Activated CD8-positive, alpha-beta memory T cell treated with anti-CD3 and anti-CD28 coated beads for 1 hour (primary cell): ENCODE data around the gene FAM98C.
A peak's percentile ranks its signal among the peaks of the same experiment; 100 is the strongest.
"Not testable (repeated sequence)": the region's sequence is repeated elsewhere in the genome, so short reads cannot be mapped to it uniquely, and the experiment has no call there.

Source experiments
- DNase-seq, 2 donors: peaks; one replicate each; pipeline ENCODE4 v3.0.0-alpha.2; 2020; ENCODE audit warnings: low read depth in 1 of 2; ENCODE audit errors: extremely low read depth in 1 of 2

FAM98C gene

DNA sequence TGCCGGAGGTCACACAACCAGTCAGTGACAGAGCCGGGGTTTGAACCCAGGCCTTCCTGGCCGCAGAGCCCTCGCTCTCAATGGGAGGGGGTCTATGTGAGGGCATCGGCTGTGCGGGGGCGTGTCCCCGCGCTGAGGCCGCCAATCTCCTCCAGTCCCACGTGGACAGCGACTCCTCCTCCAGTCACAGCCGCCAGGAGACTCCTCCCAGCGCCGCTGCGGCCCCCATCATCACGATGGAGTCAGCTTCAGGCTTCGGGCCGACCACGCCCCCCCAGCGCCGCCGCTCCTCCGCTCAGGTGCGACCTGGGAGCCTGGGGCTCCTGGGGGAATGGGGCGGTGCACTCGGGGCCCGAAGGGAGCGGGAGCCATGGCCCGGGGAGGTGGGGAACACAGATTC, 8.4 kb upstream of the FAM98C start:
- peak in 1 of 2 donors; percentile 33 for DNase-seq

- DNase-seq: no peak
Observed at GRCh38 chr19:38395381-38396114, 7.3 kb upstream of the FAM98C start.

- no peak for DNase-seq
Observed at GRCh38 chr19:38399081-38399480, 3.8 kb upstream of the FAM98C start.

DNA sequence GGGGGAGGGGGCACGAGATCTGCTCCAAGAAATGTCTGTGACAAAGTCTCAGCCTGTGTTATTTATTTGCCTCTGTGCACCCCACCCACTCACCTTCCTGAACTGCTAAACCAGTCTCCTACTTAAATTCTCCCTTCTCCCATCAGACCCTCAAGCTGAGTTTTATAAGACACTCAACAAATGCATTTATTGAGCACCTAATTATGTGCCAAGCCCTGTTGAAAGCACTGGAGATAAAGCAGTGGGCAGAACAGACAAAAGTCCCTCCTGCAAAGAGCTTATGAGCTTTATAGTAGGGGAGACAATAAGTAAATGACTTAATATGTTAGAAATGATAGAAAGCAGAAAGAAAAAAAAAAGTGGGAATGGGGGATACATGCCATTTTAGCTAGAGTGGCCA, 3.4 kb upstream of the FAM98C start:
- no peak for DNase-seq

DNA sequence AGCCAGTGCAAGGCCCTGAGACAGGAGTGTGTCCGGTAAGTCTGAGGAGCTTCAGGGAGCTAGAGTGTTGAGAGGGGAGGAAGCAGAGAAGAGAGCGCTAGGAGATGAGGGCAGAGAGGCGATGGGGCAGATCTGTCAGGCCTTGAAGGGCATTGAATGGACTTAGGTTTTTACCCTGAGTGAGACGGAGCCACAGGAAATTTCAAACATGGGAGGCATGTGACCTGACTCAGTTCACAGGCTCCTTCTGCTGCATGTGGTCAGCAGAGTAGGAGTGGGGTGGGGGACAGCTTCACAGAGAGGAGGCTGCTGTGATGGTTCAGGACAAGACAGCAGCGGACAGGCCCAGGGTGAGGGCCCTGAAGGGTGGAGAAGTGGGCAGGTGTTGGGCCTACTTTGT, 2.5 kb upstream of the FAM98C start:
- DNase-seq: no peak

GRCh38 chr19:38401148-38401547, 1.7 kb upstream of the FAM98C start:
- no peak for DNase-seq

DNA sequence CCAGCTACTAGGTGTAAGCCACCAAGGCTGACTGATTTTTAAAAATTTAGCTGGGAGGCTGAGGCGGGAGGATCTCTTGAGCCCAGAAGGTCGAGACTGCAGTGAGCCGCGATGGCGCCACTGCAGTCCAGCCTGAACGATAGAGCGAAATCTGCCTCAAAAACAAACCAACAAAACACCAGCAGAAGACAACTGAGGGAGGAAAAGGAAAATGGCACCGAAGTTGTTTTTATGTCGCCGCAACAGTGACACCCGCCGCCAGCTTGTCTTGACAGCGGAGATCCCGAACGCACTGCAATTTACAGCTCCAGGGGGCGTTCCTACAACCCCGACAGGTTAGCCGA, 298 bp upstream of the FAM98C start:
- no peak for DNase-seq

GRCh38 chr19:38404858-38405257, 2.0 kb downstream of the FAM98C start:
- no peak for DNase-seq

DNA sequence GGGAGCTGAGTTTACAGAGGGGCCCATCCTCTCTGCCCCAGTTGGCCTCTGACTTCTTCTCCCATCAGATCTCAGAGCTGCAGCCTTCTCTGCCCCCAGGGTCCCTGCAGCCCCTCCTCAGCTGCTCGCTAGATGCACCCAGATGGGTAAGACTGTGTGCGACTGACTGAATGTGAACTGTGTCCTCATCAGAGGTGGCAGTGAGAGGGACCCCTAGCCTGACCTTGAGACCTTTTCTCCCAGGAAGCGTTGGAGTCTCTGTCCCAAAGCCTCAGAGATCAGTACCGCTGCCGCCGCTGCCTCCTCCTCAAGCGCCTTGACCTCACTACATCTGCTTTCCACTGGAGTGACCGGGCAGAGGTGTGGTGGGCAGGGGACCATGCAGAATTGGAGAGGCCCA, 2.4 kb downstream of the FAM98C start:
- no peak for DNase-seq

- DNase-seq: no peak
Observed at GRCh38 chr19:38409631-38410133, 6.8 kb downstream of the FAM98C start.

GRCh38 chr19:38410407-38410806, 7.5 kb downstream of the FAM98C start:
- DNase-seq: not testable (repeated sequence)

- no peak for DNase-seq
Observed at GRCh38 chr19:38411041-38411712, 8.3 kb downstream of the FAM98C start.

DNA sequence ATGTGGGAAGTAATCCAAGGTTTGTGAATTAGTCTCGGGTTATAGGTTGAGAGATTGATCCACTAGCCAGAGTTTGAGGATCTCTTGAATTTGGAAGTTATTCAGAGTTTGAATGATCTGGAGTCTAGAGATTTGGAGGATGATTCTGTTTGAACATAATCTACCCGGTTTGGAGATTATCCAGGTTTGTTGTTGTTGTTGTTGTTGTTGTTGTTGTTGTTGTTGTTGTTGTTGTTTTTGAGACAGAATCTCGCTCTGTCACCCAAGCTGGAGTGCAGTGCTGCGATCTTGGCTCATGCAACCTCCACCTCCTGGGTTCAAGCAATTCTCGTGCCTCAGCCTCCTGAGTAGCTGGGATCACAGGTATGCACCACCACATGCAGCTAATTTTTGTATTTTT, 9.0 kb downstream of the FAM98C start:
- DNase-seq: not testable (repeated sequence)

DNA sequence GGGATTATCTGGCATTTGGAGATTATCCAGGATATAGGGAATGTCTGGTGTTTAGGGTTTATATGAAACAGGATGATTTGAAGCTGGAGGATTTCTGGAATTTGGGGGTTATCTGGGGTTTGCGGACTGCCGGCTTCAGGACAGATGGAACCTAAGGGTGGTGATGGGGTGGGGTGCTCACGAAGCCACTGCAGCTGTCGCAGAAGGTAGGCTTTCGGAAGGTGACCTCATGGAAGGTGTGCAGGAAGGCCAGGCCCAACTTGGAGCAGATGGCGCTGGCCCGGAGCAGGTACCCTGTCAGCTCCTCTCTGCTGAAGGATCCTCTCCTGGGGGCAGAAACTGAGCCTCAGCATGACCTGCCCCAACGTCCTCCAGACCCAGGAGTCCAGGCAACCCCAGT, 9.6 kb downstream of the FAM98C start:
- DNase-seq: no peak

GRCh38 chr19:38412961-38413360, 10.1 kb downstream of the FAM98C start:
- DNase-seq: no peak

DNA sequence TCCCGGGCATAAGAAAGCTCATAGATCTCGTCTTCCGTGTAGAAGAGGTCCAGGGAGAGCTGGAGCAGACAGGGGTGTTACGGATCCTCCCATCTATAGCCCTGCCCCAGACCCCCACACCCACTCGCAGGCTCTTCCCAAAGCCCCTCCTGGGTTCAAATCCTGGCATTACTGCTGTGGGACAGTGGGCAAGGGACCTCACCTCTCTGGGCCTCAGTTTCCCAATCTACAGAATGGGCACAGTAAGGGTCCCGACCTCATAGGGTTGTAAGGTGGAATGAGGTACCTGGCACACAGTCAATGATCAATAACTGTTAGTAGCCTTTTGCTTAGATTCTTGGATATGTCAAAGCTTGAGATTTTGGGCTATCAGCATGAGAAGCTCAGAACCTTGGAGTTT, 10.5 kb downstream of the FAM98C start:
- no peak for DNase-seq

- no peak for DNase-seq
Observed at GRCh38 chr19:38417146-38417543, 14.3 kb downstream of the FAM98C start.

GRCh38 chr19:38417544-38418506, 14.9 kb downstream of the FAM98C start:
- DNase-seq: no peak

DNA sequence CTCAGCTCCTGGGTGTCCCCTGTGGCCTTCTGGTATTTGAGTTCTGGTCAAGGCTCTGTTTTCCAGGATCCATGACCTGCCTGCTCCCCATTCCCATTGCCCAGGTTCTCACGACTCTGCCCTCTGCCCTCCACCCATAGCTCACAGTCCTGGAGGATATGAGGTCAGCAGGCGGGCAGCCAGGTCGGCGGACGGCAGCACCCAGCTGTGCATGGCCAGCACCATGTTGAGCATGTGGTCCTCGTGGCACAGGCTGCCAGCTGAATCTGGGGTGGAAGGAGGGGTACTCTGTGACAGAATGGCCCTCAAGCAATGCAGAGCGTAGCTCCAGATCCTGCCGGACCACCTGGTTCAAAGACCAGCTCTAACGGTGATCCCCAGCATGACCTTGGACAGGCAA, 18.0 kb downstream of the FAM98C start:
- DNase-seq: no peak

DNA sequence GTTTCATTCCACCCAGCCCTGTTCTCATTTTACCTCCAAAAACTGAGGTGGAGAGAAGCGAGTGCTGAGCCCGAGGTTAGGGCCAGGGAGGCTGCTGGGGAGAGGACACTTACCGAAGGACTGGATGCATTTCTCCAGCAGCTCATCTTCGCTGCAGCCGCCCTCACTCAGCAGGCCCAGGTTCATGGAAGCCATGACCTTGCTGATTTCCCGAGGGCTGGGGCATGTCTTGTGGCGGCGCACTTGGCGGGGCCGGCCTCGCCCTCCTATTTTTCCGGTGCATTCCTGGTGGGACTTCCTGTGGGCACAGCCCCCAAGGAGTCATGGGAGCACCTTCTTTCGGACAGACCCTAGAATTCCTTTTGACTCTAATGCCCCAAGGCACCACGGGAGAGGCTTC, 19.0 kb downstream of the FAM98C start:
- no peak for DNase-seq

DNA sequence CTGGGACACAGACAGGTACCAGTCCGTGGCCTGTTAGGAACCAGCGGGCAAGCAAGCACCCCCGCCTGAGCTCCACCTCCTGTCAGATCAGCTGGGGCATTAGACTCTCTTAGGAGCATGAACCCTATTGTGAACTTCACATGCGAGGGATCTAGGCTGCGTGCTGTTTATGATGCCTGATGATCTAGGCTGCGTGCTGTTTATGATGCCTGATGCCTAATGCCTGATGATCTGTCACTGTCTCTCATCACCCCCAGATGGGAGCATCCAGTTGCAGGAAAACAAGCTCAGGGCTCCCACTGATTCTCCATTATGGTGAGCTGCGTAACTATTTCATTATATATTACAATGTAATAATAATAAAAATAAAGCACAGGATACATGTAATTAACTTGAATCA, 19.5 kb downstream of the FAM98C start:
- no peak for DNase-seq
